Memory B cell (primary cell): ENCODE data around the gene DENND4A.
"Not testable (repeated sequence)": the region's sequence is repeated elsewhere in the genome, so short reads cannot be mapped to it uniquely, and the experiment has no call there.

ENCODE experiments used
- ATAC-seq: fragments of 150-1000 bp; cut with Tn5 transposase; 2 replicates; pipeline ENCODE4 v1.10.0; 2021; ENCODE audit warnings: low read depth, mild to moderate bottlenecking, moderate library complexity
- DNase-seq, 2 donors: peaks; one replicate each; pipeline ENCODE4 v3.0.0; 2022; ENCODE audit warnings: low spot score in 2 of 2
- H3K27ac Mint-ChIP-seq: one replicate; pipeline ENCODE4 v1.8.0; 2022; ENCODE audit warnings: mild to moderate bottlenecking, moderate library complexity, mixed read lengths
- H3K27me3 Mint-ChIP-seq: one replicate; pipeline ENCODE4 v1.8.0; 2022; ENCODE audit warnings: mixed read lengths
- H3K36me3 Mint-ChIP-seq: one replicate; pipeline ENCODE4 v1.8.0; 2022; ENCODE audit warnings: mild to moderate bottlenecking, mixed read lengths
- H3K4me1 Mint-ChIP-seq: one replicate; pipeline ENCODE4 v1.8.0; 2022; ENCODE audit warnings: mixed read lengths
- H3K4me3 Mint-ChIP-seq: one replicate; pipeline ENCODE4 v1.8.0; 2022; ENCODE audit warnings: mild to moderate bottlenecking, moderate library complexity, mixed read lengths
- H3K9me3 Mint-ChIP-seq: one replicate; pipeline ENCODE4 v1.8.0; 2022; ENCODE audit warnings: mixed read lengths

The DENND4A gene

GRCh38 chr15:65789105-65789504 lies 3.0 kb downstream of the DENND4A start:
- DNase-seq, result no peak
- Mint-ChIP-seq H3K27me3 (no peaks in the 10 kb centered on the region), H3K36me3 (no peaks in the 10 kb centered on the region), H3K9me3 (no peaks in the 10 kb centered on the region), H3K27ac (peak overlapping the region; percentile 100), H3K4me1 (peaks cover 16% of the 10 kb centered on the region), H3K4me3 (peak overlapping the region; percentile 88)
- no peak for ATAC-seq

GRCh38 chr15:65787260-65787659 lies 4.8 kb downstream of the DENND4A start:
- peak overlapping the region; percentile 60 for H3K4me3 Mint-ChIP-seq
- peaks cover 18% of the 10 kb centered on the region for H3K4me1 Mint-ChIP-seq
- no peak for DNase-seq
- no peaks in the 10 kb centered on the region for H3K9me3 Mint-ChIP-seq
- peaks cover 5% of the 10 kb centered on the region for H3K36me3 Mint-ChIP-seq
- H3K27me3 Mint-ChIP-seq, result no peaks in the 10 kb centered on the region
- ATAC-seq, result no peak
- peak overlapping the region; percentile 56 for H3K27ac Mint-ChIP-seq

- Mint-ChIP-seq H3K4me1 (peaks cover 18% of the 10 kb centered on the region), H3K27ac (no peak overlapping the region), H3K4me3 (no peak overlapping the region), H3K9me3 (no peaks in the 10 kb centered on the region), H3K27me3 (no peaks in the 10 kb centered on the region), H3K36me3 (peaks cover 5% of the 10 kb centered on the region)
- no peak for DNase-seq
- no peak for ATAC-seq
Measured at GRCh38 chr15:65785151-65785550, 6.9 kb downstream of the DENND4A start.

GRCh38 chr15:65783872-65784271 lies 8.2 kb downstream of the DENND4A start:
- no peaks in the 10 kb centered on the region for H3K27me3 Mint-ChIP-seq
- H3K27ac Mint-ChIP-seq, result peak overlapping the region; percentile 10
- H3K4me3 Mint-ChIP-seq, result no peak overlapping the region
- H3K36me3 Mint-ChIP-seq, result peaks cover 5% of the 10 kb centered on the region
- no peak for DNase-seq
- H3K9me3 Mint-ChIP-seq, result no peaks in the 10 kb centered on the region
- no peak for ATAC-seq
- peaks cover 17% of the 10 kb centered on the region for H3K4me1 Mint-ChIP-seq

- DNase-seq, result no peak
Measured at GRCh38 chr15:65782096-65782495, 10.0 kb downstream of the DENND4A start.

GRCh38 chr15:65778701-65779100 lies 13.4 kb downstream of the DENND4A start:
- DNase-seq, H3K27me3 Mint-ChIP-seq, ATAC-seq, H3K9me3 Mint-ChIP-seq, H3K36me3 Mint-ChIP-seq: not testable (repeated sequence)
- H3K4me3 Mint-ChIP-seq, result peak overlapping the region; percentile 45
- peak overlapping the region; percentile 91 for H3K27ac Mint-ChIP-seq
- H3K4me1 Mint-ChIP-seq, result peaks cover 22% of the 10 kb centered on the region

More at GRCh38 chr15:65782096-65782495, 10.0 kb downstream of the DENND4A start:
- Mint-ChIP-seq H3K27me3 (no peaks in the 10 kb centered on the region), H3K27ac (no peak overlapping the region), H3K9me3 (no peaks in the 10 kb centered on the region), H3K36me3 (peaks cover 5% of the 10 kb centered on the region), H3K4me1 (peaks cover 16% of the 10 kb centered on the region), H3K4me3 (no peak overlapping the region)
- ATAC-seq, result no peak

GRCh38 chr15:65778269-65778668 lies 13.8 kb downstream of the DENND4A start:
- Mint-ChIP-seq H3K27ac (peak overlapping the region; percentile 91), H3K36me3 (peaks cover 2% of the 10 kb centered on the region), H3K4me3 (peak overlapping the region; percentile 45), H3K9me3 (no peaks in the 10 kb centered on the region), H3K27me3 (no peaks in the 10 kb centered on the region), H3K4me1 (peaks cover 24% of the 10 kb centered on the region)
- ATAC-seq (peak; percentile 15), DNase-seq (no peak)

- no peak for ATAC-seq
- H3K27ac Mint-ChIP-seq, result peak overlapping the region; percentile 91
Measured at GRCh38 chr15:65777843-65778242, 14.2 kb downstream of the DENND4A start.

GRCh38 chr15:65777053-65777452 lies 15.0 kb downstream of the DENND4A start:
- DNase-seq (no peak), ATAC-seq (peak; percentile 12)
- Mint-ChIP-seq H3K4me1 (peaks cover 28% of the 10 kb centered on the region), H3K27ac (peak overlapping the region; percentile 91), H3K36me3 (peaks cover 1% of the 10 kb centered on the region), H3K27me3 (no peaks in the 10 kb centered on the region), H3K4me3 (peak overlapping the region; percentile 69), H3K9me3 (no peaks in the 10 kb centered on the region)

More at GRCh38 chr15:65777843-65778242, 14.2 kb downstream of the DENND4A start:
- H3K4me3 Mint-ChIP-seq, result no peak overlapping the region
- H3K4me1 Mint-ChIP-seq, result peaks cover 25% of the 10 kb centered on the region
- DNase-seq, result no peak
- no peaks in the 10 kb centered on the region for H3K36me3 Mint-ChIP-seq
- H3K9me3 Mint-ChIP-seq, result no peaks in the 10 kb centered on the region
- no peaks in the 10 kb centered on the region for H3K27me3 Mint-ChIP-seq

- Mint-ChIP-seq H3K27me3 (no peaks in the 10 kb centered on the region), H3K4me1 (peaks cover 37% of the 10 kb centered on the region), H3K9me3 (no peaks in the 10 kb centered on the region), H3K4me3 (peak overlapping the region; percentile 47), H3K36me3 (peaks cover 9% of the 10 kb centered on the region), H3K27ac (peak overlapping the region; percentile 84)
- DNase-seq, result peak in 1 of 2 donors; percentile 63
- peak; percentile 71 for ATAC-seq
Measured at GRCh38 chr15:65773386-65774111, 18.5 kb downstream of the DENND4A start.

- H3K36me3 Mint-ChIP-seq, result peaks cover 10% of the 10 kb centered on the region
- no peaks in the 10 kb centered on the region for H3K9me3 Mint-ChIP-seq
- peak overlapping the region; percentile 47 for H3K4me3 Mint-ChIP-seq
- H3K27me3 Mint-ChIP-seq, result no peaks in the 10 kb centered on the region
- ATAC-seq (no peak), DNase-seq (no peak)
- peaks cover 37% of the 10 kb centered on the region for H3K4me1 Mint-ChIP-seq
- H3K27ac Mint-ChIP-seq, result peak overlapping the region; percentile 84
Measured at GRCh38 chr15:65772930-65773329, 19.2 kb downstream of the DENND4A start.

GRCh38 chr15:65771870-65772269 lies 20.2 kb downstream of the DENND4A start:
- ATAC-seq (no peak), DNase-seq (no peak)
- Mint-ChIP-seq H3K4me1 (peaks cover 43% of the 10 kb centered on the region), H3K27ac (peak overlapping the region; percentile 84), H3K4me3 (peak overlapping the region; percentile 7), H3K27me3 (no peaks in the 10 kb centered on the region), H3K36me3 (peaks cover 14% of the 10 kb centered on the region), H3K9me3 (no peaks in the 10 kb centered on the region)

- peaks cover 44% of the 10 kb centered on the region for H3K4me1 Mint-ChIP-seq
- no peak overlapping the region for H3K4me3 Mint-ChIP-seq
- H3K27ac Mint-ChIP-seq, result no peak overlapping the region
- no peaks in the 10 kb centered on the region for H3K27me3 Mint-ChIP-seq
- peaks cover 16% of the 10 kb centered on the region for H3K36me3 Mint-ChIP-seq
- ATAC-seq (no peak), DNase-seq (no peak)
- H3K9me3 Mint-ChIP-seq, result no peaks in the 10 kb centered on the region
Measured at GRCh38 chr15:65769482-65769881, 22.6 kb downstream of the DENND4A start.

- H3K4me1 Mint-ChIP-seq, result peaks cover 40% of the 10 kb centered on the region
- no peak overlapping the region for H3K4me3 Mint-ChIP-seq
- H3K36me3 Mint-ChIP-seq, result peaks cover 19% of the 10 kb centered on the region
- H3K27ac Mint-ChIP-seq, result peak overlapping the region; percentile 58
- no peaks in the 10 kb centered on the region for H3K27me3 Mint-ChIP-seq
- no peak for DNase-seq
- H3K9me3 Mint-ChIP-seq, result no peaks in the 10 kb centered on the region
- ATAC-seq, result peak; percentile 15
Measured at GRCh38 chr15:65767895-65768294, 24.2 kb downstream of the DENND4A start.

GRCh38 chr15:65767264-65767595 lies 24.9 kb downstream of the DENND4A start:
- Mint-ChIP-seq H3K9me3 (no peaks in the 10 kb centered on the region), H3K36me3 (peaks cover 20% of the 10 kb centered on the region), H3K27ac (peak overlapping the region; percentile 58), H3K4me3 (no peak overlapping the region), H3K4me1 (peaks cover 39% of the 10 kb centered on the region), H3K27me3 (no peaks in the 10 kb centered on the region)
- no peak for DNase-seq
- no peak for ATAC-seq
